OCI-LY7 (cell line): ENCODE measurements around the gene NUP93.

Experiments
- EZH2phosphoT487 ChIP-seq: fragments of 200-600 bp; sonication (generic); IDR thresholded peaks from 2 replicates; pipeline ENCODE4 v1.6.1; 2018; ENCODE audit warnings: low read depth, borderline replicate concordance, mild to moderate bottlenecking, mixed run types, antibody characterized with exemption, low read length, moderate library complexity, mixed read lengths
- TF ChIP-seq, protein P1 (sequence below): fragments of 200-600 bp; sonication (generic); conservative IDR thresholded peaks from 2 replicates; pipeline ENCODE4 v1.5.1; 2014; ENCODE audit warnings: mild to moderate bottlenecking, antibody characterized with exemption, low read length, moderate library complexity, mixed read lengths

DNA sequence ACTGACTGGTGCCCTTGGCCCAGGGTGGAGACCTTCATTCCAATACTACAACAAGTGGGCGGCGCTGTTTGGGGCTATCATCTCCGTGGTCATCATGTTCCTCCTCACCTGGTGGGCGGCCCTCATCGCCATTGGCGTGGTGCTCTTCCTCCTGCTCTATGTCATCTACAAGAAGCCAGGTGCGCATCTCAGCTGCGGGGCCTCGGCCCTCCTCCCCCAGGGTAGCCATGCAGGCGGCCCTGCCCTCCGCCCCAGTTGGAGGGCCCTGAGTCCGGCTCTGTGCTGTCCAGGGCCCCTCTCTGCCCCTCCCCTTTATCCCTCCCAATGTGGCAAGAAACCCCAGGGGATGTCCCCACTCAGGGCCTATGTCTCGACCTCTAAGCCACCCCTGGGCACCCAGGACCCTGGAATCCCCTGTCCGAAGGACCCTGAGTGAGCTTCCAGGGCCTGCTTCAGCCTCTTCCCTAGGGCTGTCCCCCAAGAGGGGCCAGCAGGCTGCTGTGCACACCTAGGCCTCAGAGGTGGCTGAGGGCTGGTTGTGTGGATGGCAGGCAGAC lies 154.2 kb downstream of the NUP93 start:
- TF ChIP-seq, protein P1, sequence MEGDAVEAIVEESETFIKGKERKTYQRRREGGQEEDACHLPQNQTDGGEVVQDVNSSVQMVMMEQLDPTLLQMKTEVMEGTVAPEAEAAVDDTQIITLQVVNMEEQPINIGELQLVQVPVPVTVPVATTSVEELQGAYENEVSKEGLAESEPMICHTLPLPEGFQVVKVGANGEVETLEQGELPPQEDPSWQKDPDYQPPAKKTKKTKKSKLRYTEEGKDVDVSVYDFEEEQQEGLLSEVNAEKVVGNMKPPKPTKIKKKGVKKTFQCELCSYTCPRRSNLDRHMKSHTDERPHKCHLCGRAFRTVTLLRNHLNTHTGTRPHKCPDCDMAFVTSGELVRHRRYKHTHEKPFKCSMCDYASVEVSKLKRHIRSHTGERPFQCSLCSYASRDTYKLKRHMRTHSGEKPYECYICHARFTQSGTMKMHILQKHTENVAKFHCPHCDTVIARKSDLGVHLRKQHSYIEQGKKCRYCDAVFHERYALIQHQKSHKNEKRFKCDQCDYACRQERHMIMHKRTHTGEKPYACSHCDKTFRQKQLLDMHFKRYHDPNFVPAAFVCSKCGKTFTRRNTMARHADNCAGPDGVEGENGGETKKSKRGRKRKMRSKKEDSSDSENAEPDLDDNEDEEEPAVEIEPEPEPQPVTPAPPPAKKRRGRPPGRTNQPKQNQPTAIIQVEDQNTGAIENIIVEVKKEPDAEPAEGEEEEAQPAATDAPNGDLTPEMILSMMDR = no peak
- TF ChIP-seq EZH2phosphoT487 = no peak
